GM18498 (cell line): Measurements from ENCODE around the gene TEX28.
"Not testable (repeated sequence)": the region's sequence is repeated elsewhere in the genome, so short reads cannot be mapped to it uniquely, and the experiment has no call there.

ENCODE experiments used
- ATAC-seq: cut with Tn5 transposase; IDR thresholded peaks from one replicate; pipeline ENCODE4 v1.9.1; 2021; ENCODE audit warnings: mild to moderate bottlenecking, moderate library complexity; ENCODE audit not compliant: unreplicated experiment

The TEX28 gene

GRCh38 chrX:154247377-154248045, 47.4 kb downstream of the TEX28 start:
- ATAC-seq: peak; percentile 80

- not testable (repeated sequence) for ATAC-seq
Measured at GRCh38 chrX:154239982-154240503, 54.9 kb downstream of the TEX28 start.

GRCh38 chrX:154238939-154239559, 55.9 kb downstream of the TEX28 start:
- not testable (repeated sequence) for ATAC-seq

- not testable (repeated sequence) for ATAC-seq
Measured at GRCh38 chrX:154233620-154234019, 61.3 kb downstream of the TEX28 start.

- ATAC-seq: not testable (repeated sequence)
Measured at GRCh38 chrX:154231443-154231842, 63.5 kb downstream of the TEX28 start.

- not testable (repeated sequence) for ATAC-seq
Measured at GRCh38 chrX:154226706-154227105, 68.2 kb downstream of the TEX28 start.

- not testable (repeated sequence) for ATAC-seq
Measured at GRCh38 chrX:154225292-154225691, 69.6 kb downstream of the TEX28 start.
